Retinal pigment epithelial cell (primary cell): ENCODE results near the gene NOL9.

Source experiments
- DNase-seq: peaks from one replicate; pipeline ENCODE4 v3.0.0-alpha.2; 2010; ENCODE audit warnings: low read depth
- H3K4me3 ChIP-seq: 2 replicates; pipeline ENCODE4 v1.5.1; 2011; ENCODE audit warnings: mild to moderate bottlenecking, low read length, control low read depth, moderate library complexity
- CTCF ChIP-seq: conservative IDR thresholded peaks from 2 replicates; pipeline ENCODE4 v1.5.1; 2011; ENCODE audit warnings: low read depth, low read length, control low read depth, inconsistent platforms

The NOL9 gene

DNA sequence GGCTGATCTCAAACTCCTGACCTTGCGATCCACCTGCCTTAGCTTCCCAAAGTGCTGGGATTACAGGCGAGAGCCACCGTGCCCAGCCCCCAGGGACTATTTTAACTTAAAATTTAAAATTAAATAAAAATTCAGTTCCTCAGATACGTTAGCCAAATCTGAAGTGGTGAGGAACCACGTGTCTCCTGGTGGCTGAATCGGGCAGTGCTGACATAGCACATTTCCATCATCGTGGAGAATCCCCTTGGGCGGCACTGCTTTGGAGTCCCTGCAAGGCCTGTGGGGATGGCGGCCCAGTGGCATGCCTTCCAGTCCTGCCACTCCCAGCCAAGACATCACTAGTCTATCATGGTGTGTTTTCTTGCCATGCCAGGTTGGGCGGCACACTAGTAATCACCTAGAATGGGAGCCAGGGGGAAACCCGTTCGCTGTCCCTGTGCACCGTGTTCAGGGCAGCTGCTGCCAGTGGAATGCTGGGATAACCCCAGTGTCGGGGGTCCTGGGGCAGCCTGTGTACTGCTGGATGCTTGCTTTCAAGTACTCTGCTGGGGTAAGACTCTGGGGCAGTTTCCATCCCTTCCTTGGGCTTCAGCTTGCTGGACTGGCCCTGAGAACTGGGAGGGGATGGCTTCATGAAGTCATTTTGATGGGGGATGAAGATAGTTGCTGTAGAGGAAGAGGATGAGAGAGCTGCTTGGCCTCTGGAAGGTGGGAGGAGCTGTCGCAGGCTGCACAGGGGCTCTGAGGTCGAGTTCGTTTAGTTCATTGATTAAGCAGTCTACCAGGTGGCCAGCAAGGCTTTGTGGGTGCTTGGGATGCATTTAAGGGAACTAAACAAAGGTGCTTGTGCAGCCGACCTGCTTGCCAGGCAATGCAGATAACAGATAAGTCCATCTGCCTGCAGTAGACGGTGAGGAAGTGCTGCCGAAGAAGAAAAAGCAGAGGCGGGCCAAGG lies 30.1 kb upstream of the NOL9 start:
- no peak overlapping the region for H3K4me3 ChIP-seq
- no peak for TF ChIP-seq CTCF
- no peak for DNase-seq

- no peak for DNase-seq
- no peak for TF ChIP-seq CTCF
- no peak overlapping the region for H3K4me3 ChIP-seq
Measured at GRCh38 chr1:6582370-6582769, 28.1 kb upstream of the NOL9 start.

DNA sequence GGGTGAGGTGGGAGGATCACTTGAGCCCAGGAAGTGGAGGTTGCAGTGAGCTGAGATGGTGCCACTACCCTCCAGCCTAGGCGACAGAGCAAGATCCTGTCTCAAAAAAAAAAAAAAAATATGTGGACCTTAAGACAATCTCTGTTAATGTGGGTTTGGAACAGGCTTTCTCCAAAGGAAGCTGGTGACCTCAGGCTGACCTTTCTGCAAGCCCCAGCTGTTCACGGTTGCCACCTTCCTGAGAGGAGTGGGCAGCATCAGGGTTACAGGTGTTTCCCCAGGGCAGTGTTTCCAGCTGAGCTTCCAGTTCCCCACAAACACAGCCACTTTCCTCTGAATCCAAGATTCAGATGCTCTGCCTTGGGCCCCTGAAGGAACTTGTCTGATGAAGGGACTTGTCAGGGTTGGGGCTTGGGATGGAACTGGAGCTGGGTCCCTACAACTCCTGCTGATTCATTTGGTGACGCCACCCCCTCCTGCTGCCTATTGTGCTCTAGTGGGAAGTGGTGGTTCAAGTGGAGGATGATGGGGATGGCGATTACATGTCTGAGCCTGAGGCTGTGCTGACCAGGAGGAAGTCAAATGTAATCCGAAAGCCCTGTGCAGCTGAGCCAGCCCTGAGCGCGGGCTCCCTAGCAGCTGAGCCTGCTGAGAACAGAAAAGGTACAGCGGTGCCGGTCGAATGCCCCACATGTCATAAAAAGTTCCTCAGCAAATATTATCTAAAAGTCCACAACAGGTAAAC lies 27.4 kb upstream of the NOL9 start:
- no peak for DNase-seq
- no peak for TF ChIP-seq CTCF
- no peak overlapping the region for H3K4me3 ChIP-seq

GRCh38 chr1:6580593-6581409 lies 26.5 kb upstream of the NOL9 start:
- H3K4me3 ChIP-seq: peak overlapping the region; percentile 69
- TF ChIP-seq CTCF: peak; percentile 24
- no peak for DNase-seq

DNA sequence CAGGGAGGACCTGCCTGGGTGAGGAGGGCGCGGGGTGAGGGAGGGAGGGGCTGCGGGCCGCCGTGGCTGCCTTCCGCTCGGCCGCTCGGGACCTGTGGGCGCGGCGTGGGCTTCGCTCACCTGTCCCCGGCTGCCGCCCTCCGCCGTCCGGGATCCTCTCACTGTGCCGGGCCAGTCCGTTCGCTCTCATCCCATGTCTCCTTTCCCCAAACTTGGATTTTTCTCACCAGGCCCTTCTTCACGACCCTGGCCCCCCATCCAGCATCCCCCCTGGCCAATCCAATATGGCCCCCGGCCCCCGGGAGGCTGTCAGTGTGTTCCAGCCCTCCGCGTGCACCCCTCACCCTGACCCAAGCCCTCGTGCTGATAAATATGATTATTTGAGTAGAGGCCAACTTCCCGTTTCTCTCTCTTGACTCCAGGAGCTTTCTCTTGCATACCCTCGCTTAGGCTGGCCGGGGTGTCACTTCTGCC lies 25.8 kb upstream of the NOL9 start:
- peak overlapping the region; percentile 69 for H3K4me3 ChIP-seq
- no peak for DNase-seq
- no peak for TF ChIP-seq CTCF

DNA sequence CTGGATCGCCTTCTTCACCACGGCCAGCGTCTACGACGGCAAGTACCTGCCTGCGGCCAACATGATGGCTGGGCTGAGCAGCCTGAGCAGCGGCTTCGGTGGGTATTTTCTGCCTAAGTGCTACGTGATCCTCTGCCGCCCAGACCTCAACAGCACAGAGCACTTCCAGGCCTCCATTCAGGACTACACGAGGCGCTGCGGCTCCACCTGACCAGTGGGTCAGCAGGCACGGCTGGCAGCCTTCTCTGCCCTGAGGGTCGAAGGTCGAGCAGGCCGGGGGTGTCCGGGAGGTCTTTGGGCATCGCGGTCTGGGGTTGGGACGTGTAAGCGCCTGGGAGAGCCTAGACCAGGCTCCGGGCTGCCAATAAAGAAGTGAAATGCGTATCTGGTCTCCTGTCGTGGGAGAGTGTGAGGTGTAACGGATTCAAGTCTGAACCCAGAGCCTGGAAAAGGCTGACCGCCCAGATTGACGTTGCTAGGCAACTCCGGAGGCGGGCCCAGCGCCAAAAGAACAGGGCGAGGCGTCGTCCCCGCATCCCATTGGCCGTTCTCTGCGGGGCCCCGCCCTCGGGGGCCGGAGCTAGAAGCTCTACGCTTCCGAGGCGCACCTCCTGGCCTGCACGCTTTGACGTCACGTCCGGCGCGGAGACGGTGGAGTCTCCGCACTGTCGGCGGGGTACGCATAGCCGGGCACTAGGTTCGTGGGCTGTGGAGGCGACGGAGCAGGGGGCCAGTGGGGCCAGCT lies 25.2 kb upstream of the NOL9 start, which contains the start of gene ZBTB48:
Gene ZBTB48, plus strand, starts transcription at position 621 of the 745 bp plus-strand sequence. CDS start 616 bp downstream, outside the sequence.
- peak; percentile 84 for DNase-seq
- TF ChIP-seq CTCF: no peak
- H3K4me3 ChIP-seq: peak within 1 kb of the TSS; percentile 69
